ENCODE measurements around the gene BACH2.
A peak's percentile ranks its signal among the peaks of the same experiment; 100 is the strongest.
"Not testable (repeated sequence)": the region's sequence is repeated elsewhere in the genome, so short reads cannot be mapped to it uniquely, and the experiment has no call there.

Gene BACH2

GRCh38 chr6:90296341-90297114 is at the start of gene BACH2:
BACH2 (minus strand) TSS chr6:90296843; CDS start chr6:90008844, 287,999 bp downstream.
- DNase-seq (ENCODE audit: low spot score), result peak; percentile 82

GRCh38 chr6:90343576-90343975 is 46.9 kb upstream of the BACH2 start:
- peak; percentile 20 for DNase-seq (ENCODE audit: low spot score)

GRCh38 chr6:90338409-90338808 is 41.8 kb upstream of the BACH2 start:
- DNase-seq (ENCODE audit: low spot score), result no peak

GRCh38 chr6:90336388-90336947 is 39.8 kb upstream of the BACH2 start:
- no peak for DNase-seq (ENCODE audit: low spot score)

- DNase-seq (ENCODE audit: low spot score), result no peak
Observed at GRCh38 chr6:90333928-90334327, 37.3 kb upstream of the BACH2 start.

- not testable (repeated sequence) for DNase-seq (ENCODE audit: low spot score)
Observed at GRCh38 chr6:90332978-90333543, 36.4 kb upstream of the BACH2 start.

- DNase-seq (ENCODE audit: low spot score), result no peak
Observed at GRCh38 chr6:90329386-90330077, 32.9 kb upstream of the BACH2 start.

- DNase-seq (ENCODE audit: low spot score), result no peak
Observed at GRCh38 chr6:90328004-90328403, 31.4 kb upstream of the BACH2 start.

- no peak for DNase-seq (ENCODE audit: low spot score)
Observed at GRCh38 chr6:90326404-90327057, 29.9 kb upstream of the BACH2 start.

- DNase-seq (ENCODE audit: low spot score), result no peak
Observed at GRCh38 chr6:90323706-90324105, 27.1 kb upstream of the BACH2 start.

GRCh38 chr6:90322976-90323474 is 26.4 kb upstream of the BACH2 start:
- DNase-seq (ENCODE audit: low spot score), result no peak

GRCh38 chr6:90319979-90320685 is 23.5 kb upstream of the BACH2 start:
- DNase-seq (ENCODE audit: low spot score), result no peak

- no peak for DNase-seq (ENCODE audit: low spot score)
Observed at GRCh38 chr6:90319044-90319443, 22.4 kb upstream of the BACH2 start.

GRCh38 chr6:90315986-90316385 is 19.3 kb upstream of the BACH2 start:
- DNase-seq (ENCODE audit: low spot score), result no peak

- no peak for DNase-seq (ENCODE audit: low spot score)
Observed at GRCh38 chr6:90315354-90315950, 18.8 kb upstream of the BACH2 start.

GRCh38 chr6:90314514-90314913 is 17.9 kb upstream of the BACH2 start:
- no peak for DNase-seq (ENCODE audit: low spot score)

GRCh38 chr6:90311569-90311968 is 14.9 kb upstream of the BACH2 start:
- no peak for DNase-seq (ENCODE audit: low spot score)

- DNase-seq (ENCODE audit: low spot score), result no peak
Observed at GRCh38 chr6:90305800-90306448, 9.3 kb upstream of the BACH2 start.

- DNase-seq (ENCODE audit: low spot score), result no peak
Observed at GRCh38 chr6:90304308-90304707, 7.7 kb upstream of the BACH2 start.

GRCh38 chr6:90303039-90303438 is 6.4 kb upstream of the BACH2 start:
- no peak for DNase-seq (ENCODE audit: low spot score)

GRCh38 chr6:90302320-90302719 is 5.7 kb upstream of the BACH2 start:
- no peak for DNase-seq (ENCODE audit: low spot score)

All from LoVo (cell line).